CD14-positive monocyte (primary cell): ENCODE measurements around the gene COX6A1. TPM values are rescaled to one million over a fixed set of nuclear protein-coding genes. Genes with fewer than 3 reads are reported as not detected.

ENCODE experiments used
- DNase-seq, 3 donors: peaks; one replicate each; pipeline ENCODE4 v3.0.0-alpha.2; 2011 to 2022
- H2AFZ ChIP-seq: 2 replicates; pipeline ENCODE4 v1.6.0; 2012; ENCODE audit warnings: mild to moderate bottlenecking, low read depth, low read length, inconsistent platforms; ENCODE audit not compliant: insufficient read depth, poor library complexity, severe bottlenecking
- H3K27ac ChIP-seq, 2 donors: 1 replicate in 1 of 2; 2 replicates in 1 of 2; pipeline ENCODE4 v1.5.1; 2012 to 2013; ENCODE audit warnings: low read length in 2 of 2, control low read depth in 1 of 2, inconsistent platforms in 1 of 2, low read depth in 1 of 2, mild to moderate bottlenecking in 1 of 2
- H3K27me3 ChIP-seq, 2 donors: one replicate each; pipeline versions ENCODE4 v1.6.0 to v1.6.1; 2011 to 2013; ENCODE audit warnings: low read length in 2 of 2; ENCODE audit not compliant: control insufficient read depth in 2 of 2, insufficient read depth in 2 of 2
- H3K36me3 ChIP-seq, 2 donors: replicated peaks in 1 of 2; 1 replicate in 1 of 2; 2 replicates in 1 of 2; pipeline versions ENCODE4 v1.5.1 to v1.6.1; 2012 to 2013; ENCODE audit warnings: low read length in 2 of 2, control low read depth in 1 of 2, inconsistent platforms in 1 of 2, mild to moderate bottlenecking in 1 of 2; ENCODE audit not compliant: insufficient read depth in 2 of 2, control insufficient read depth in 1 of 2
- H3K4me1 ChIP-seq, 2 donors: 1 replicate in 1 of 2; 2 replicates in 1 of 2; pipeline versions ENCODE4 v1.5.1 to v1.6.1; 2012 to 2013; ENCODE audit warnings: low read length in 2 of 2, control low read depth in 1 of 2, inconsistent platforms in 1 of 2, mild to moderate bottlenecking in 1 of 2, moderate library complexity in 1 of 2; ENCODE audit not compliant: insufficient read depth in 2 of 2, control insufficient read depth in 1 of 2
- H3K4me2 ChIP-seq: replicated peaks from 2 replicates; pipeline ENCODE3; 2012; ENCODE audit warnings: low read length, moderate library complexity, mild to moderate bottlenecking; ENCODE audit not compliant: poor library complexity, severe bottlenecking; ENCODE audit errors: extremely low read depth
- H3K4me3 ChIP-seq, 3 experiments: fragments of 200-600 bp in 1 of 3; sonication (generic) in 1 of 3; replicated peaks in 1 of 3; 1 replicate in 2 of 3; 2 replicates in 1 of 3; pipeline ENCODE4 v1.5.1; 2011 to 2013; ENCODE audit warnings: low read length in 3 of 3, mild to moderate bottlenecking in 3 of 3, control low read depth in 2 of 3, low read depth in 2 of 3, inconsistent platforms in 1 of 3, moderate library complexity in 1 of 3
- H3K79me2 ChIP-seq: 2 replicates; pipeline ENCODE4 v1.6.0; 2012; ENCODE audit warnings: mild to moderate bottlenecking, control low read depth, inconsistent platforms, low read length, moderate library complexity; ENCODE audit not compliant: insufficient read depth
- H3K9ac ChIP-seq: 2 replicates; pipeline ENCODE4 v1.6.0; 2017; ENCODE audit warnings: low read length, mild to moderate bottlenecking; ENCODE audit not compliant: insufficient read depth, poor library complexity, severe bottlenecking
- H3K9me3 ChIP-seq, 2 donors: replicated peaks in 1 of 2; 1 replicate in 1 of 2; 2 replicates in 1 of 2; pipeline versions ENCODE4 v1.5.1 to v1.6.1; 2012 to 2013; ENCODE audit warnings: low read length in 2 of 2, control low read depth in 1 of 2; ENCODE audit not compliant: control insufficient read depth in 1 of 2, insufficient read depth in 1 of 2
- H4K20me1 ChIP-seq: 2 replicates; pipeline ENCODE4 v1.6.0; 2012; ENCODE audit warnings: mild to moderate bottlenecking, low read length, control low read depth, moderate library complexity; ENCODE audit not compliant: insufficient read depth
- H3K27ac Mint-ChIP-seq, 7 donors: one replicate each; pipeline ENCODE4 v1.8.0; 2020; ENCODE audit warnings: mild to moderate bottlenecking in 7 of 7, mixed read lengths in 7 of 7, moderate library complexity in 6 of 7, inconsistent platforms in 2 of 7
- H3K27me3 Mint-ChIP-seq, 3 donors: one replicate each; pipeline ENCODE4 v1.8.0; 2021 to 2022; ENCODE audit warnings: low read depth in 3 of 3, mild to moderate bottlenecking in 3 of 3, mixed read lengths in 3 of 3, moderate library complexity in 3 of 3, inconsistent platforms in 1 of 3
- H3K36me3 Mint-ChIP-seq, 2 donors: one replicate each; pipeline ENCODE4 v1.8.0; 2020; ENCODE audit warnings: mixed read lengths in 2 of 2, inconsistent platforms in 1 of 2, mild to moderate bottlenecking in 1 of 2
- H3K4me1 Mint-ChIP-seq: one replicate; pipeline ENCODE4 v1.8.0; 2020; ENCODE audit warnings: mild to moderate bottlenecking, mixed read lengths
- H3K4me3 Mint-ChIP-seq, 2 donors: one replicate each; pipeline ENCODE4 v1.8.0; 2020; ENCODE audit warnings: mild to moderate bottlenecking in 2 of 2, mixed read lengths in 2 of 2, moderate library complexity in 1 of 2
- H3K9me3 Mint-ChIP-seq, 7 donors: one replicate each; pipeline ENCODE4 v1.8.0; 2020 to 2022; ENCODE audit warnings: mixed read lengths in 7 of 7, mild to moderate bottlenecking in 6 of 7, moderate library complexity in 6 of 7, inconsistent platforms in 2 of 7
- WGBS: methylation state at CpG from one replicate; pipeline ENCODE4 v1.1.5; 2013; ENCODE audit warnings: missing lambda C conversion rate; ENCODE audit not compliant: insufficient coverage; 5-methylcytosine and 5-hydroxymethylcytosine counted together
- intact Hi-C, 2 donors: fragments of 100-400 bp; cut with micrococcal nuclease; formaldehyde crosslinking; loops; one replicate each; pipeline versions ENCODE4 v1.15.0 to v1.15.1; 2023
- polyA plus RNA-seq, 3 donors: library from polyadenylated mRNA; depleted of rRNA in 1 of 3; unstranded in 2 of 3; stranded (reverse) in 1 of 3; fragments of 300-500 nt in 2 of 3; fragments of >200 nt in 1 of 3; fragmentation: Illumina TruSeq in 2 of 3; gene quantifications; 1 replicate in 2 of 3; 2 replicates in 1 of 3; pipeline ENCODE4 v1.2.3, GENCODE V29; 2012 to 2021
- TF ChIP-seq, protein P1 (sequence below): fragments of 200-600 bp; IDR thresholded peaks from one replicate; pipeline ENCODE4 v1.8.0; 2022; ENCODE audit warnings: antibody characterized with exemption, mild to moderate bottlenecking

Gene COX6A1
- polyA plus RNA-seq, 3 donors = 345 to 924 (median 901) TPM

DNA sequence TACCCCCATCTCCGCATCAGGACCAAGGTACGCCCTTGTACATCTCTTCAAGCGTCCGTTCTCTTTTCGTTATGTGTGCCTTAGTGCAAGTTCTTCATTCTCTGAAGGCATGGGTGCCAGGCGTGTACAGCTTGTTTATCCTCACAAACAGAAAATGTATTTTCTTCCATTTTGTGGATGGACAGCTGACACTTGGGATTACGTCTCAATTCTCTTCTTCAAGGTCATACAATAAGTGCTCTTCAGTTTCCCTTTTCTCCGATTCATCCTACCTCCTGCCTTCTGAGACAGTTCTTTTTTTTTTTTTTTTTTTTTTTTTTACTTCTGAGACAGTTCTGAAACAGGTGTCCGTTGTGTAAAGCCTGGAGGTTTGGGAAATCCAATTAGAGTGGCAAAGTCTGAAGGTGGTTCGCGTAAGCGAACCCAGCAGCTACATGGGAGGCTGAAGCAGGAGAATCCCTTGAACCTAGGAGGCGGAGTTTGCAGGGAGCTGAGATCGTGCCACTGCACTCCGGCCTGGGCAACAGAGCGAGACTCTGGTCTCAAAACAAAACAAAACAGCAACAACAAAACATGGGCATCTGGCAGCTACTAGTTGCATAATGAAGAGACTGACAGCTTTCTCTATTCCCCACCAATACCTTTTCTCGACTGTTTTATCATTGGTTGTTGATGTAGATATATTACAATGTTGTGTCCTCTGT is 734 bp downstream of the COX6A1 start:
- peaks cover 28% of the 10 kb centered on the region for H4K20me1 ChIP-seq
- peak overlapping the region; percentile 57 to 95 (median 94) for H3K4me3 ChIP-seq
- H3K9me3 ChIP-seq = no peaks in the 10 kb centered on the region
- H3K4me2 ChIP-seq = peak overlapping the region; percentile 97
- peak overlapping the region; percentile 100 for H2AFZ ChIP-seq
- peaks cover 49% of the 10 kb centered on the region for H3K79me2 ChIP-seq
- peaks cover 23 to 31% of the 10 kb centered on the region in 2 donors for H3K36me3 ChIP-seq
- intact Hi-C loops = loop anchor here (5.0 to 10.0 kb wide), 2 partner anchors 121 to 124 kb away; no protein-coding TSS in a partner anchor
- DNase-seq = peak in 1 of 3 donors; percentile 7
- 34% methylated on average over 9 of the region's 17 CpGs for WGBS
- peak overlapping the region; percentile 91 to 96 for H3K4me3 Mint-ChIP-seq
- H3K4me1 Mint-ChIP-seq = peaks cover 16% of the 10 kb centered on the region
- H3K36me3 Mint-ChIP-seq = peaks cover 25 to 31% of the 10 kb centered on the region in 2 donors
- TF ChIP-seq, protein P1, sequence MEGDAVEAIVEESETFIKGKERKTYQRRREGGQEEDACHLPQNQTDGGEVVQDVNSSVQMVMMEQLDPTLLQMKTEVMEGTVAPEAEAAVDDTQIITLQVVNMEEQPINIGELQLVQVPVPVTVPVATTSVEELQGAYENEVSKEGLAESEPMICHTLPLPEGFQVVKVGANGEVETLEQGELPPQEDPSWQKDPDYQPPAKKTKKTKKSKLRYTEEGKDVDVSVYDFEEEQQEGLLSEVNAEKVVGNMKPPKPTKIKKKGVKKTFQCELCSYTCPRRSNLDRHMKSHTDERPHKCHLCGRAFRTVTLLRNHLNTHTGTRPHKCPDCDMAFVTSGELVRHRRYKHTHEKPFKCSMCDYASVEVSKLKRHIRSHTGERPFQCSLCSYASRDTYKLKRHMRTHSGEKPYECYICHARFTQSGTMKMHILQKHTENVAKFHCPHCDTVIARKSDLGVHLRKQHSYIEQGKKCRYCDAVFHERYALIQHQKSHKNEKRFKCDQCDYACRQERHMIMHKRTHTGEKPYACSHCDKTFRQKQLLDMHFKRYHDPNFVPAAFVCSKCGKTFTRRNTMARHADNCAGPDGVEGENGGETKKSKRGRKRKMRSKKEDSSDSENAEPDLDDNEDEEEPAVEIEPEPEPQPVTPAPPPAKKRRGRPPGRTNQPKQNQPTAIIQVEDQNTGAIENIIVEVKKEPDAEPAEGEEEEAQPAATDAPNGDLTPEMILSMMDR = no peak
- H3K27me3 Mint-ChIP-seq = peaks cover 0 to 7% (median 4%) of the 10 kb centered on the region in 3 donors
- H3K27ac ChIP-seq = peak overlapping the region; percentile 85
- H3K4me1 ChIP-seq = peaks cover 23 to 26% of the 10 kb centered on the region in 2 donors
- no peaks in the 10 kb centered on the region for H3K27me3 ChIP-seq
- peak overlapping the region; percentile 91 to 95 (median 94) for H3K27ac Mint-ChIP-seq
- no peaks in the 10 kb centered on the region for H3K9me3 Mint-ChIP-seq
- peak overlapping the region; percentile 85 for H3K9ac ChIP-seq

DNA sequence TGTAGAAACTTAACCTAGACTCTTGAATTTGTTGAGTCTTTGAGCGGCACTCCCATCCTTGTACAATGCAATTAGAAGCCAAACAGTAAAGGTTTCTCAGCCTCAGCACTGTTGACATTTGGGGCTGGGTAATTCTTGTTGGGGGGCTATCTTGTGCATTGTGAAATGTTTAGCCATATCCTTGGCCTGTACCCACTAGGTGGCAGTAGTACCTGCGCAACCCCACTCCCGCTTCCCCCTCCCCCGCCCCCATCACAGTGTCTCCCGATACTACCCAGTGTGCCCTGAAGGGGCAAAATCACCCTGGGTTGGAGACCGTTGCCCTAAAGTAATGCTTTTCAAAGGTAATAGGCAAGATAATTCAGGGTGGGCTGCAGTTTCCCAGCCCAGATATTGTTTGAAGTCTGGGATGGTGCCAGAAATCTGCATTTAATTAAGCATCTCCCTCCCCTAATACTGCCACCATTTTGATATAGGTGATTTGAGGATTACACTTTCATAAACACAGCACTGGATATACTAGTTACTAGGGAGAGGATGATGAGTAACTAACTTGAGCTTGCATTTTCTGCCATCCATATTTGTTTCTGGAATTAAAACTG is 1.8 kb downstream of the COX6A1 start:
- peaks cover 19% of the 10 kb centered on the region for H3K4me1 Mint-ChIP-seq
- Histone ChIP-seq H2AFZ (no peak overlapping the region), H3K36me3 (peaks cover 28 to 42% of the 10 kb centered on the region in 2 donors), H3K79me2 (peaks cover 60% of the 10 kb centered on the region), H3K4me1 (peaks cover 23 to 27% of the 10 kb centered on the region in 2 donors), H3K9me3 (no peaks in the 10 kb centered on the region), H3K27me3 (no peaks in the 10 kb centered on the region), H3K4me2 (peak overlapping the region; percentile 26), H3K9ac (no peak overlapping the region), H3K4me3 (no peak overlapping the region), H4K20me1 (peaks cover 31% of the 10 kb centered on the region), H3K27ac (no peak overlapping the region)
- peaks cover 30 to 37% of the 10 kb centered on the region in 2 donors for H3K36me3 Mint-ChIP-seq
- peak; percentile 59 to 73 (median 61) for DNase-seq
- TF ChIP-seq, protein P1 = peak; percentile 72
- H3K9me3 Mint-ChIP-seq = no peaks in the 10 kb centered on the region
- peaks cover 0 to 2% (median under 1%) of the 10 kb centered on the region in 3 donors for H3K27me3 Mint-ChIP-seq
- H3K4me3 Mint-ChIP-seq = no peak overlapping the region
- no peak overlapping the region for H3K27ac Mint-ChIP-seq
- intact Hi-C loops = loop anchor here (5.0 to 10.0 kb wide), 2 partner anchors 122 to 125 kb away; no protein-coding TSS in a partner anchor
- no CpG with 5 or more reads among the region's 6 CpGs for WGBS
